ENCODE results near the gene CEACAM3.

CEACAM3 gene

GRCh38 chr19:41845001-41845050 is 48.4 kb downstream of the CEACAM3 start, which contains the start of gene DMRTC2:
Gene DMRTC2 (plus strand): TSS chr19:41845042. CDS start chr19:41847429, 2,387 bp downstream.
- DNase-seq (ENCODE audit: low spot score), result no peak

GRCh38 chr19:41845051-41845590 is 48.7 kb downstream of the CEACAM3 start:
- no peak for DNase-seq (ENCODE audit: low spot score)

GRCh38 chr19:41847351-41848105 is 51.1 kb downstream of the CEACAM3 start:
- DNase-seq (ENCODE audit: low spot score), result no peak

GRCh38 chr19:41848666-41849065 is 52.3 kb downstream of the CEACAM3 start:
- DNase-seq (ENCODE audit: low spot score), result no peak

- no peak for DNase-seq (ENCODE audit: low spot score)
Observed at GRCh38 chr19:41849067-41849466, 52.7 kb downstream of the CEACAM3 start.

GRCh38 chr19:41850381-41850780 is 54.0 kb downstream of the CEACAM3 start:
- no peak for DNase-seq (ENCODE audit: low spot score)

- no peak for DNase-seq (ENCODE audit: low spot score)
Observed at GRCh38 chr19:41851456-41851855, 55.1 kb downstream of the CEACAM3 start.

- no peak for DNase-seq (ENCODE audit: low spot score)
Observed at GRCh38 chr19:41853344-41853743, 57.0 kb downstream of the CEACAM3 start.

GRCh38 chr19:41853768-41854167 is 57.4 kb downstream of the CEACAM3 start:
- no peak for DNase-seq (ENCODE audit: low spot score)

- DNase-seq (ENCODE audit: low spot score), result no peak
Observed at GRCh38 chr19:41859213-41859617, 62.8 kb downstream of the CEACAM3 start.

- peak; percentile 99 for DNase-seq (ENCODE audit: low spot score)
Observed at GRCh38 chr19:41859618-41860418, 63.4 kb downstream of the CEACAM3 start, which contains the start of gene RPS19. Gene RPS19 (plus strand): TSS chr19:41860255. CDS start chr19:41860775, 520 bp downstream.

GRCh38 chr19:41860419-41861115 is 64.2 kb downstream of the CEACAM3 start:
- DNase-seq (ENCODE audit: low spot score), result peak; percentile 20

All from kidney tubule cell (primary cell).